Upper lobe of right lung (tissue), 1 donor: ENCODE measurements around the gene STARD9. TPM values are rescaled to one million over a fixed set of nuclear protein-coding genes. Genes with fewer than 3 reads are reported as not detected.

Source experiments
- ATAC-seq: fragments of 200-7000 bp; cut with Tn5 transposase; one replicate; pipeline ENCODE4 v1.9.1; 2020; ENCODE audit warnings: mild to moderate bottlenecking, moderate library complexity
- DNase-seq: peaks from one replicate; pipeline ENCODE4 v3.0.0-alpha.2; 2020
- H3K27ac ChIP-seq: fragments of 200-600 bp; one replicate; pipeline ENCODE4 v1.8.0; 2022
- H3K27me3 ChIP-seq: fragments of 200-600 bp; one replicate; pipeline ENCODE4 v1.8.0; 2022; ENCODE audit warnings: mild to moderate bottlenecking
- H3K36me3 ChIP-seq: fragments of 200-600 bp; one replicate; pipeline ENCODE4 v1.8.0; 2022
- H3K4me1 ChIP-seq: fragments of 200-600 bp; one replicate; pipeline ENCODE4 v1.8.0; 2022
- H3K4me3 ChIP-seq: fragments of 200-600 bp; one replicate; pipeline ENCODE4 v1.8.0; 2022; ENCODE audit warnings: mild to moderate bottlenecking
- H3K9me3 ChIP-seq: fragments of 200-600 bp; one replicate; pipeline ENCODE4 v1.8.0; 2022
- intact Hi-C: fragments of 100-400 bp; cut with DNase I; formaldehyde crosslinking; loops from one replicate; pipeline ENCODE4 v1.11.0; 2022
- total RNA-seq: library from RNA; stranded (reverse); fragmentation: NEBNext Ultra II Directional; extraction: Animal tissue kit (Norgen Biotek cat#: 25700); gene quantifications from one replicate; pipeline ENCODE4 v1.2.1, GENCODE V29; 2021
- TF ChIP-seq, protein P1 (sequence below): fragments of 200-600 bp; IDR thresholded peaks from one replicate; pipeline ENCODE4 v1.8.0; 2022; ENCODE audit warnings: antibody characterized with exemption
- donor health status: DM: no; HTN: yes; CAD: no; lungs with severe emphysema.

The STARD9 gene
- total RNA-seq, 1 donor from 2014 or later = 15.4 TPM

DNA sequence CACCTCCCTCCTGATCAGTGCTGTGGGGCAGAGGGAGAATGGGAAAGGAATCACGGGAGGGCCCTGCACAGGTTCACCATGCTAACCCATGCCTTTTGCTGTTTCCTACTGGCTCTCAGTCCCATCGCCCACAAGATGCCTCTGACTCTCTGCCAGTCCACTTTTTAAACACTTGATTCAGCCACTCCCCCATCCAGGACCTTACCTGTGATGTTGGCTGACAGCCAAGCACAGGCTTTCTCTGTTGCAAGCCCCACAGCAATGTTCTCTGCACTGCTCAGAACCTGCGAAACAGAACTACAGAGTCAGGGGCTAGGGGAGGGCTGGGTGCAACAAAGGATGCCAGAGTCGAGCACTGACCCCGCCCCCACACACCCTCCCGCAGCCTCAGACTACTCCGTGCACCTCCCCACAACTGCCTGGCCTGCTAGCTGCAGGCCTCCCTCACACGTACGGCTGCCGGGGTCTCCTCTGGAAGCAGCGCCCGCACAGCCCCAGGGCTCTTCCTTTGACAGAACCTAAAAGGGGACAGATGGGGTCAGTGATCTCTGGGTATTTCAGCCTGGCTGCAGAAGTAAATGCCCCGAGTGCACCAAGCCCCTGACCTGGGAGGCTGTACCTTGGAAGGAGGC lies 152.5 kb downstream of the STARD9 start:
- Histone ChIP-seq H3K36me3 (peaks cover 98% of the 10 kb centered on the region), H3K4me1 (peaks cover 4% of the 10 kb centered on the region), H3K9me3 (no peaks in the 10 kb centered on the region), H3K4me3 (no peak overlapping the region), H3K27ac (no peak overlapping the region), H3K27me3 (no peaks in the 10 kb centered on the region)
- intact Hi-C loops = no loop called here
- TF ChIP-seq, protein P1, sequence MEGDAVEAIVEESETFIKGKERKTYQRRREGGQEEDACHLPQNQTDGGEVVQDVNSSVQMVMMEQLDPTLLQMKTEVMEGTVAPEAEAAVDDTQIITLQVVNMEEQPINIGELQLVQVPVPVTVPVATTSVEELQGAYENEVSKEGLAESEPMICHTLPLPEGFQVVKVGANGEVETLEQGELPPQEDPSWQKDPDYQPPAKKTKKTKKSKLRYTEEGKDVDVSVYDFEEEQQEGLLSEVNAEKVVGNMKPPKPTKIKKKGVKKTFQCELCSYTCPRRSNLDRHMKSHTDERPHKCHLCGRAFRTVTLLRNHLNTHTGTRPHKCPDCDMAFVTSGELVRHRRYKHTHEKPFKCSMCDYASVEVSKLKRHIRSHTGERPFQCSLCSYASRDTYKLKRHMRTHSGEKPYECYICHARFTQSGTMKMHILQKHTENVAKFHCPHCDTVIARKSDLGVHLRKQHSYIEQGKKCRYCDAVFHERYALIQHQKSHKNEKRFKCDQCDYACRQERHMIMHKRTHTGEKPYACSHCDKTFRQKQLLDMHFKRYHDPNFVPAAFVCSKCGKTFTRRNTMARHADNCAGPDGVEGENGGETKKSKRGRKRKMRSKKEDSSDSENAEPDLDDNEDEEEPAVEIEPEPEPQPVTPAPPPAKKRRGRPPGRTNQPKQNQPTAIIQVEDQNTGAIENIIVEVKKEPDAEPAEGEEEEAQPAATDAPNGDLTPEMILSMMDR = no peak
- peak; percentile 74 for ATAC-seq
- DNase-seq = peak; percentile 80

DNA sequence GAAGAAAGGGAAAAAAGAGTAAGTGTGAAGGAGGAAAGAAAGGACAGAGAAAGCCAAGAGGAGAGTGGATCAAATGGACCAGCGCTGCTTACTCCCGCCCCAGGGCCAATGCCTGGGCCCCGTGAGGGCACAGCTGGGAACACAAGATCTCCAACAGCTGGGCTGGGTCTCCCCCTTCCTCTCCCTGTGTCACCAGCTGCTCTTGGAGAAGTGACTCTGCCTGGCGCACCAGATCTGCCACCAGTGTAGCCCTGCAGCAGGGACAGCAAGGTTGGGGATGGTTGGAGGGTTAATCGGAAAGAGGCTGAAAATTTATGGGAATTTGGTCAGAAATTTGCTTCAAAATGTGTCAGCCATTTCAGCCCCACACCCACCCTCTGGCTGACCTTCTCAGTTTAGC lies 153.2 kb downstream of the STARD9 start:
- TF ChIP-seq, protein P1 = no peak
- DNase-seq (no peak), ATAC-seq (no peak)
- no peaks in the 10 kb centered on the region for H3K27me3 ChIP-seq
- intact Hi-C loops = no loop called here
- H3K4me3 ChIP-seq = no peak overlapping the region
- H3K9me3 ChIP-seq = no peaks in the 10 kb centered on the region
- H3K27ac ChIP-seq = no peak overlapping the region
- H3K4me1 ChIP-seq = peaks cover 4% of the 10 kb centered on the region
- H3K36me3 ChIP-seq = peaks cover 98% of the 10 kb centered on the region

DNA sequence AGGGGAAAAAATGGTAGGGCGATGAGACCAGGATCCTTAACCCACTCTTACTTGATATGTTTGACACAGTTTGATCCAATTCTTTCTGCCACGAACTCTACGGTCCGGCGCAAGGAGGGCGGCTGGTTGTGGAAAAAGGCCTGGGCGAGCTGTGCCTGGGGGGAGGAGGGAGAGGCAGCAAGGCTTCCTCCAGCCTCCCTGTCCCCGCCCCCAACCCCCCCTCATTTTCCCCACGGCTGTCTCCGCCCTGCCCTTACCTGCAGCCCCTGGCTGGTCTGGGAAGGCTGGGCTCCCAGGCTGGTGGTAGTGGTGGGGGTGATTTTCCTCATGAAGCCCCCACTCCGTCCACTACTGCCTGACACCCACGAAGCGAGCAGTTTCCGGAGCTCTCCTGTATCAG lies 153.6 kb downstream of the STARD9 start:
- H3K27ac ChIP-seq = no peak overlapping the region
- H3K27me3 ChIP-seq = no peaks in the 10 kb centered on the region
- peaks cover 98% of the 10 kb centered on the region for H3K36me3 ChIP-seq
- no peak for DNase-seq
- peaks cover 4% of the 10 kb centered on the region for H3K4me1 ChIP-seq
- H3K4me3 ChIP-seq = no peak overlapping the region
- ATAC-seq = no peak
- intact Hi-C loops = no loop called here
- no peaks in the 10 kb centered on the region for H3K9me3 ChIP-seq
- TF ChIP-seq, protein P1 = no peak

DNA sequence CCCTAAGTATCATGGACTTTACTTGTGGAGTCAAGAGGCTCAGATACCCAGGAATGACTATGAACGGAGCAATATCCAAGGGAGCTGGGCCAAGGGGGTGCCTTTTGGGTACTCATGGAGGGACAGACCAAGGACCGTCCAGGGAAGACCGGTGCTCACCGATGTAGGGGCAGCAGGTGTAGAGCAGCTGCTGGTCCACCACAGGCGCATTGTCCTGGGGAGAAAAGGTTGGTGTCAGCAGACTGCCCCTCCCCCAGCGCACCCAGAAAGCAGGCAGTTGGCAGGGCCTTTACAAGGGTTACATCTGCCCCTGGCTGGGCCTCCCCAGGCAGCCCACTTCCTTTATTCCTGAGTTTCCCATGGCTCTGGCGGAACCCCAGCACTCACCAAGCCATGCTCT lies 154.0 kb downstream of the STARD9 start:
- Histone ChIP-seq H3K4me1 (peaks cover 4% of the 10 kb centered on the region), H3K9me3 (no peaks in the 10 kb centered on the region), H3K27ac (no peak overlapping the region), H3K4me3 (no peak overlapping the region), H3K27me3 (no peaks in the 10 kb centered on the region), H3K36me3 (peaks cover 98% of the 10 kb centered on the region)
- TF ChIP-seq, protein P1 = no peak
- ATAC-seq = no peak
- intact Hi-C loops = no loop called here
- no peak for DNase-seq

DNA sequence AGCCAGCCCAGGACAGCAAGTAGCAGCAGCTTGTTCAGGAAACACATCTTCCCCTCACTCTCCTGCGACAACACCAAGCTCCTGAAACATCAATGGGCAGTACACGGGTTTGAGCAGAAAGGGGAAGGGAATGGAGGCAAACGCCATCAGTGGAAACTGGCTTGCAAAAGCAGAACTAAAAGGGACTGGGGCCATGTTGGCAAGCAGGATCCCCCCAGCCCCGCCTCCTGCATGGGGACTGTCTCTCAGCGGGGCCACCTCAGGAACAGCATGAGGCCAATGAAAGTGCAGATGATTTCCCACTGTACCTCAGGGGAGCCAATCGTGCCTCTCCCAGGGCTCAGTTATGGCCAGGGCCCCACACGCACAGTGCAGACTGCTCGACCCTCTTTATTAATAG lies 154.7 kb downstream of the STARD9 start:
- H3K27me3 ChIP-seq = no peaks in the 10 kb centered on the region
- H3K9me3 ChIP-seq = no peaks in the 10 kb centered on the region
- TF ChIP-seq, protein P1 = no peak
- no peak for DNase-seq
- intact Hi-C loops = no loop called here
- no peak overlapping the region for H3K27ac ChIP-seq
- no peak overlapping the region for H3K4me3 ChIP-seq
- H3K4me1 ChIP-seq = peaks cover 5% of the 10 kb centered on the region
- ATAC-seq = no peak
- peaks cover 96% of the 10 kb centered on the region for H3K36me3 ChIP-seq

DNA sequence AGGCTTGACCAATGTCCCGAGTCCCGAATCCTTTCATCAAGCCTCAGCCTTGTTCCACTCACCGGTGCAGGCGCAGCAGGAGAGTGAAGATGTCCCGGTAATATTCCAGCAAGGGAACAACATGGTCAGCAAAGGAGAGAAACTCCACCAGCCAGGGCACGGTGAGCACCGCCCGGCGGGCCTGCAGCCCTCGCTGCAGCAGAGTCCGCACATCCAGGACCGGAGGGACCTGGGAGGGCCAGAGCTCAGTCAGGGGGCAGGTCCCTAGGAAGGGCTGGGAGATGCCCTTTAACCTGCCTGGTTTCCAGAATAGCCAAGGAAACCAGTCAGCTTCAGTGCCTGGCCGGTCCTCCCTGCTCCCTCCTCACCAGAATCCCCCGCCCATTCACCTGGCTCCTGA lies 155.1 kb downstream of the STARD9 start:
- ATAC-seq = no peak
- Histone ChIP-seq H3K4me3 (no peak overlapping the region), H3K4me1 (peaks cover 8% of the 10 kb centered on the region), H3K36me3 (peaks cover 96% of the 10 kb centered on the region), H3K27ac (no peak overlapping the region), H3K27me3 (no peaks in the 10 kb centered on the region), H3K9me3 (no peaks in the 10 kb centered on the region)
- DNase-seq = no peak
- intact Hi-C loops = no loop called here
- TF ChIP-seq, protein P1 = no peak
